Erythroblast (primary cell): ENCODE data around the gene ARHGAP30.

Experiments
- GATA1 ChIP-seq: IDR thresholded peaks from 2 replicates; pipeline ENCODE4 v1.6.1; 2011; ENCODE audit warnings: low read depth, mild to moderate bottlenecking, control low read depth, low read length, moderate library complexity
- POLR2A ChIP-seq: IDR thresholded peaks from 2 replicates; pipeline ENCODE4 v1.6.1; 2011; ENCODE audit warnings: mild to moderate bottlenecking, low read length

DNA sequence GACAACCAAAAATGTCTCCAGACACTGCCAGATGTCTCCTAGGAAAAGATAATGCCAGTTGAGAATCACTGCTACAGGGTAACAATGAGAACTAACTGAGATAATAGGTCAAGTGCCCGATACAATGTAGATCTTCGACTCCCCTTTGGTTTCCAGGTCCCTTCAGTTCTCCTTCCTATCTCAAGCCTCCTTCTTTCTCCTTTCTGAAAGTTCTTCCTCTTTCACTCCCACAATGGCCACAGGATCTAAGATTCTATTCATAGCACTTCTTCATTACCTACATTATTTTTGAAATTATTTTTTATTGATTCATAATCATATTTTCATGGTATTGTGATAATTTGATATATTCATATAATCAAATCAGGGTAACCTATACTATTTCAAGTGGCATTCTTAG, 41.8 kb upstream of the ARHGAP30 start:
- TF ChIP-seq POLR2A (no peak), GATA1 (no peak)
